ENCODE data around the gene KIAA1755.
"Not testable (repeated sequence)": the region's sequence is repeated elsewhere in the genome, so short reads cannot be mapped to it uniquely, and the experiment has no call there.

Gene KIAA1755

DNA sequence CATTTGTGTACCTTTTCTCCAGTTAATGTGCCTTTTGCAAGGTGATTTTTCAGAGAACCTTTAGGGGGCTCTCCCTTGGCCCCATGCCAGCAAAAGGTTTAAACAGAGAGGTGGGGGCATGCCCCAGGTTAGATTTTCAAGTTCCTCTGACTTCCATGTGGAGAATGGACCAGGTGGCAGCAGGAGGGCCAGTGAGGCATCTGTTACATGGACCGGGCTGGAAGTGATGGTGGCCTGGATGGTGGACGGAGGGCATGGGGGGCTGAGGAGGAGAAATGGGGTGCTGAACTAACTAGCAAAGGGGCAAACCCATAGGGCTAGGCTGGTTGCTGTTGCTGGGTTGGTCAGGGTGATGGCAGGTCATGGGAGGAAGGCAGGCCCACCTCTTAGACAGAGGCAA is 22.7 kb upstream of the KIAA1755 start:
- POLR2A ChIA-PET (ENCODE audit: low non-redundant PET): no interaction called here
- CTCF ChIA-PET: no interaction called here
- no peak overlapping the region for H3K27ac ChIP-seq

DNA sequence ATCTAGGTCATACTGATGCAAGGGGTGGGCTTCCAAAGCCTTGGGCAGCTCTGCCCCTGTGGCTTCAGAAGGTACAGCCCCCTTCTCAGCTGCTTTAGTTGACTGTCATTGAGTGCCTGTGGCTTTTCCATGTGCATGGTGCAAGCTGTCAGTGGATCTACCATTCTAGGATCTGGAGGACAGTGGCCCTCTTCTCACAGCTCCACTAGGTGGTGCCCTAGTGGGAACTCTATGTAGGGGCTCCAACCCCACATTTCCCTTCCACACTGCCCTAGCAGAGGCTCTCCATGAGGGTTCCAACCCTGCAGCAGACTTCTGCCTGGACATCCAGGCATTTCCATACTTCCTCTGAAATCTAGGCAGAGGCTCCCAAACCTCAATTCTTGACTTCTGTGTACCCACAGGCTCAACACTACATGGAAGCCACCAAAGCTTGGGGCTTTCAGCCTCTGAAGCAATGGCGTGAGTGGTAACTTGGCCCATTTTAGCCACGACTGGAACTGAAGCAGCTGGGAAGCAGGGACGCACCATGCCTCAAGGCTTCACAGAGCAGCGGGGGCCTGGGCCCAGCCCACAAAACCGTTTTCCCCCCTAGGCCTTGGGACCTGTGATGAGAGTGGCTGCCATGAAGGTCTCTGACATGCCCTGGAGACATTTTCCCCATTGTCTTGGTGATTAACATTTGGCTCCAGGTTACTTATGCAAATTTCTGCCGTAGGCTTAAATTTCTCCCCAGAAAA is 20.8 kb upstream of the KIAA1755 start:
- CTCF ChIA-PET: interaction anchor here (0.6 kb wide), 1 partner anchor 62 kb away, joined by 3 read pairs; no protein-coding TSS in a partner anchor
- DNase-seq (ENCODE audit: low spot score); POLR2A ChIA-PET (ENCODE audit: low non-redundant PET); H3K27ac ChIP-seq: not testable (repeated sequence)

More for the DNA sequence above, 22.7 kb upstream of the KIAA1755 start:
- no peak for DNase-seq (ENCODE audit: low spot score)
- TF ChIP-seq, protein P1, sequence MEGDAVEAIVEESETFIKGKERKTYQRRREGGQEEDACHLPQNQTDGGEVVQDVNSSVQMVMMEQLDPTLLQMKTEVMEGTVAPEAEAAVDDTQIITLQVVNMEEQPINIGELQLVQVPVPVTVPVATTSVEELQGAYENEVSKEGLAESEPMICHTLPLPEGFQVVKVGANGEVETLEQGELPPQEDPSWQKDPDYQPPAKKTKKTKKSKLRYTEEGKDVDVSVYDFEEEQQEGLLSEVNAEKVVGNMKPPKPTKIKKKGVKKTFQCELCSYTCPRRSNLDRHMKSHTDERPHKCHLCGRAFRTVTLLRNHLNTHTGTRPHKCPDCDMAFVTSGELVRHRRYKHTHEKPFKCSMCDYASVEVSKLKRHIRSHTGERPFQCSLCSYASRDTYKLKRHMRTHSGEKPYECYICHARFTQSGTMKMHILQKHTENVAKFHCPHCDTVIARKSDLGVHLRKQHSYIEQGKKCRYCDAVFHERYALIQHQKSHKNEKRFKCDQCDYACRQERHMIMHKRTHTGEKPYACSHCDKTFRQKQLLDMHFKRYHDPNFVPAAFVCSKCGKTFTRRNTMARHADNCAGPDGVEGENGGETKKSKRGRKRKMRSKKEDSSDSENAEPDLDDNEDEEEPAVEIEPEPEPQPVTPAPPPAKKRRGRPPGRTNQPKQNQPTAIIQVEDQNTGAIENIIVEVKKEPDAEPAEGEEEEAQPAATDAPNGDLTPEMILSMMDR (conservative IDR thresholded peaks at IDR 0.05; ENCODE audit: low read depth): no peak

DNA sequence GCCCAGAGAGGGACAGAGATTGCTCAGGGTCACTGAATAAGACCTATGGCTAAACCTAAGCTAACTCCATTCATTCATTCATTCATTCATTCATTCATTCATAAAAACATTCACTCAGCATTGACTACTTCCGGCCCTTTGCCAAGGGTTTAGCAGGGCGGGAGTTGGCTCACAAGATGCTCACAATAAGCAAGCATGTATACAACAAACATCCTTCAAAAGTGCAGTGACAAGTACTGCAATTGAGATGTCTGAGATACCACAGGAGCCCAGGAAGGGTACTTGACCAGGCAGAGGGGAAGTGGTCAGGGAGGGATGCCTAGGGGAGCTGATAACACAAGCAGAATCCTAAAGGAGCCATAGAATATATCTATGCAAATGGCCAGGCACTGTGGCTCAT is 18.2 kb upstream of the KIAA1755 start:
- CTCF ChIA-PET: interaction anchor here (0.7 kb wide), 2 partner anchors 221 to 1623 kb away, joined by 4 to 5 read pairs; no protein-coding TSS in a partner anchor
- POLR2A ChIA-PET (ENCODE audit: low non-redundant PET): no interaction called here
- TF ChIP-seq, protein P1 (conservative IDR thresholded peaks at IDR 0.05; ENCODE audit: low read depth): no peak
- H3K27ac ChIP-seq: no peak overlapping the region
- no peak for DNase-seq (ENCODE audit: low spot score)

DNA sequence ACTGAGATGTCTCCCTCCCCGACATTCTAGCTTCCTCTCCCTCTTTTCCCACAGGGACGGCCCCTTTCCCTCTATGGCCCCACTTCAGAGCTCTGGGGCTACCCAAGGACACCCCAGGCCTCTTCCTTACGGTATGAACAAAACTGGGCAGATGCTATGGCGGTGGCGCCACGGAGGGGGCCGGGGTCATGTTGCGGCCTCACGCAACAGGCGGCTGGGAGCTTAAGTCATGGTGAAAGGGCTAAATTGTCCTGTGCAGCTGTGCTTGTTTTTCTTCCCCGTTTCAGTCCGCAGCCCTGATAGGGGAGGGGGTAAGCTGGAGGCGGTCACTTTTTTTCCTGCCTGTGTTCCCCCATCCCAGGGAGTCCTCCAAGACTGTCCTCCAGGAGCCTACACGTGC is 17.6 kb upstream of the KIAA1755 start:
- TF ChIP-seq, protein P1 (conservative IDR thresholded peaks at IDR 0.05; ENCODE audit: low read depth): no peak
- no peak overlapping the region for H3K27ac ChIP-seq
- no peak for DNase-seq (ENCODE audit: low spot score)
- POLR2A ChIA-PET (ENCODE audit: low non-redundant PET): interaction anchor here (0.6 kb wide), 1 partner anchor 25 kb away, joined by 4 read pairs; no protein-coding TSS in a partner anchor
- CTCF ChIA-PET: interaction anchor here (0.8 to 1.4 kb wide), 2 partner anchors 44 to 57 kb away, joined by 4 to 6 read pairs; no protein-coding TSS in a partner anchor

DNA sequence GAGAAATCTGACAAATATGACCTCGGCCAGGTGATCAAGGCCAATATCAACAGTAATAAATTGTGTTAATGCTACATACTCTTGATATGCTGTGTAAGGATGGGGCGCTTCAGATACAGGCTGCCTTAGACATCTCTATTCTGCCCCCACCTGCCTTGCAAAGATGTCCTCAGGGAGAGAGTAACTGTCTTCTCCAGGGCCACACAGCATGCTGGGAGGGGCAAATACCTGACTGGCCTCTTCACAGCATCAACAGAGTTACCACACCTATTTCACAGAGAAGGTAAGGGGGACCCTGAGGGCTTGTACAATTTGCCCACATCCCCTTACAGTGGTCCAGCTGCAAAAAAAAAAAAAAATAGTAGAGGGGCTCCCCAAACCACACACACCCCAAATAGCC is 17.2 kb upstream of the KIAA1755 start:
- POLR2A ChIA-PET (ENCODE audit: low non-redundant PET): interaction anchor here (0.6 kb wide), 1 partner anchor 26 kb away, joined by 4 read pairs; no protein-coding TSS in a partner anchor
- TF ChIP-seq, protein P1 (conservative IDR thresholded peaks at IDR 0.05; ENCODE audit: low read depth): no peak
- H3K27ac ChIP-seq: no peak overlapping the region
- no peak for DNase-seq (ENCODE audit: low spot score)
- CTCF ChIA-PET: interaction anchor here (0.8 to 1.4 kb wide), 2 partner anchors 44 to 56 kb away, joined by 4 to 6 read pairs; no protein-coding TSS in a partner anchor

DNA sequence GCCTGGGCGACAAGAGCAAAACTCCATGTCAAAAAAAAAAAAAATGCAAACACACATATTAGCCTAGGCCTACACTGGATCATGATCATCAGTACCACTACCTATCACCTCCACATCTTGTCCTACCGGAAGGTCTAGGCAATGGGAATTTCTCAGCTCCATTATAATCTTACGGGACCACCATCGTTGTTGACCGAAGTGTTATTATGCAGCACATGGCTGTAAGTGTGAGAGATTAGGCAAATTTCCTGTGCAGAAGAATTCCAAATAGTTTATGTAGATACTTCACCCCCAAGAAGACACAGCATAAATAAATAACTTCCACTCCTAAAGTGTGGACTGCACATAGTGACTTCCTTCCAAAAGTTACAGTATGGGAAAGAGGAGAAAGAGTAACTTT is 16.8 kb upstream of the KIAA1755 start:
- no peak overlapping the region for H3K27ac ChIP-seq
- TF ChIP-seq, protein P1 (conservative IDR thresholded peaks at IDR 0.05; ENCODE audit: low read depth): no peak
- POLR2A ChIA-PET (ENCODE audit: low non-redundant PET): interaction anchor here (0.6 kb wide), 1 partner anchor 26 kb away, joined by 4 read pairs; no protein-coding TSS in a partner anchor
- CTCF ChIA-PET: interaction anchor here (1.4 kb wide), 1 partner anchor 45 kb away, joined by 6 read pairs; no protein-coding TSS in a partner anchor
- no peak for DNase-seq (ENCODE audit: low spot score)

All from RWPE1 (cell line).